Medulla oblongata (tissue), 1 donor: ENCODE results near the gene TANC1.

Experiments
- DNase-seq: peaks from one replicate; pipeline ENCODE4 v3.0.0-alpha.2; 2015; ENCODE audit errors: extremely low spot score

The TANC1 gene

DNA sequence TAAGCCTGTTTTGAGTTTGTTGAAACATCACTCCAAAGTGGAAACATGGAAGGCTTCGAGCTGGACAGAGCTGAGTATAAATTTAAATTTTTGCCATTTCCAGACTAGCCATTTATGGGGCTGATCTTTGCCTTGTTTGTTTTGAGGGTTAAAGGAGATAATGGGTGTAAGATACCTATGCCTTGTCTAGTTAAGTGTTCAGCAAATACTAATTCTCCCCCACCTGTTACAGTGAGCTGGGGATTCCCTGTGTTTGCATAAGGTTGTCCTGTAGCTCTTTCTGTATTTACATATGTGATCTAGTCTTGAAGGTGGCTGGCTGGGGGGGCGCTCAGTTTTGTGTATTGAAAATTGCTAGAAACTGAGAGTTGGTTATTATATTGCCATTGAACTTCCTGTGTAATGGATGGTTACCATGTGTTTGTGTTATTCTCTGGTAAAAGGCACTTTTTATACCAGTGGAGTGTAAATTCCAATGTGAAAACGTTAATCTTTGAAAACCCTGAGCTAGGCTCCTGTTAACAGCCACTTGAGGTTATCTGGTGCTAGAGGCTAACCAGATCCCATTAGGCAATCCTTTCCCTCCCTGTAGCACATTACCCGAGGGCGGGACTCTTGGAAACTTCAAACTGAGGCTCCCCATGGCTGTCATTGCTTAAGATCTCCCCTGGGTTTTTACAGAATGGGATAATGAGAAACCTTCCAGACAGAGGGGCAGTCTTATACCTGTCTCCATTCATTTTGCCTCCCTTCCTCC, 26.7 kb downstream of the TANC1 start:
- DNase-seq, result no peak

DNA sequence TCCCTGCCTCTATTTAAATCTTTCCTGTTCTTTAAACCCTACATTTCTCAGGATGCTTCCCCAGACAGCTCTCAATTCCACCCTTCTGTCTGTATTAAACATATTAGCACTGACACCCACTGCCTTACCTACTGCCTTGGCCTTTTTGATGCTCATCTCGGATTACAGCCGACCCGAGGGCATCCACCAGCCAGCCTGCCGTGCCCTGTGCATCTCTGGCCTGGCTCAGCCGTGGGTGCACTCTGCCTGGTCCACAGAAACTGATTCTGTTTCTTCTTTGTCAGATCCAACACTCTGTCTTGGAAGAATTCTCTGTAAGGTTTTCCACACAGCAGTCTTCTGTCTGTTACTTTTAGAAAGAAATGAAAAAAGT, 27.2 kb downstream of the TANC1 start:
- DNase-seq, result no peak

DNA sequence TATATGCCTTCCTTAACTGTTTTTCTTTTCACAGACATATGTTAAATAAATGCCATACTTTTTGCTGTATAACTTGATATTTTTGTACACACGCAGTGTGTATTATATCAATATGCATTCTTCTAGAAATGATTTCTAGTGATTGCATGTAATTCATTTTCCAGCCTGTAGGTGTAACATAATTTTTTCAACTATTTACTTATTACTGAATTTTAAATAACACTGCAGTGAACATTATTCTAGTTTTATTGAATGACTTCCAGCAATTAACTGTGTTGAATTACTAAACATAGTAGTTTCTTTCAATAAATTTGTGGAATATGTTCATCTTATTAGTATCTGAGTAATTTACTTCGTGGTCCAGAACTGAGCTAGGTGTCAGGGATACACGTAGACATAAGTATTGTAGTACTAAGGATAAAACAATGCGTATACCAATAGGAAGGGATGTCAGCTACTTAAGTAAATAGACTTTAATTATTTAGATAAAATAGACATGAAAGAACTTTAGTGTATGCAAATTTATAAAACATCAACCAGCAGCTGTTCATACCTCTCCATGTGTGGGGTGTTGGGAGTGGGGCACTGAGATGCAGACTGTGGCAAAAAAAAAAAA, 28.0 kb downstream of the TANC1 start:
- no peak for DNase-seq

DNA sequence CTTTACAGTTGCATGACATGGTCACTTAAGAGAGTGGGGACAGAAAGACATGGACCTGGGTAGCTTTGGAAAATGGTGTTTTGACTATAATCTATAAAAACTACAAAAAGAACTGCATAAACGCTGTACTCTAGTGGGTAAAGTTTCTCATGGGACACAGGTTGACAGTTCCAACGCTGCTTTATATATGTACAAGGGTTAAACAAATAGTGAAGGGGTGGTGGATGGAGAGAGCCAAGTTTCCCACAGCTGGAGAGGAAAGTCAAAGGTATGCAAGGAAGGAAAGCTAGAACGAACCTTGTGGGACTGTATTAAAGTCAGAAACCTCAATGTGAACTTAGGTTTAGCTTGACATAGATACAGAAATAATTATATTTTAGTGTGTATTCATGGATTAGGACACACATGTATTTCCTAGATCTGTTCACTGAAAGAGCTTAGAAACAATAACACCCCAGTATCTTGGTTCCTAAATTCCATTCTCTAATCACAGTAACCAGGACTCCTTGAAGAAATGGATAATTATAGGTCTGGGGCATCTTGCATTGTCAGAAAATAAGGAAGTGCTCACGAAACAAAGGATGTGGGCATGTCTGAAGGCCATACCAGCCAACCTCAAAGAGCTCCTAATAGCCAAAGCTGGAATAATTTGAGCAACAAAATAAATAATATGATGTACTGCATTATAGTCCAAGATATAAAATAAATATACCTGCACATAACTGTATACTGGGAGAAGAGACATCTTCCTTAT, 28.8 kb downstream of the TANC1 start:
- no peak for DNase-seq

DNA sequence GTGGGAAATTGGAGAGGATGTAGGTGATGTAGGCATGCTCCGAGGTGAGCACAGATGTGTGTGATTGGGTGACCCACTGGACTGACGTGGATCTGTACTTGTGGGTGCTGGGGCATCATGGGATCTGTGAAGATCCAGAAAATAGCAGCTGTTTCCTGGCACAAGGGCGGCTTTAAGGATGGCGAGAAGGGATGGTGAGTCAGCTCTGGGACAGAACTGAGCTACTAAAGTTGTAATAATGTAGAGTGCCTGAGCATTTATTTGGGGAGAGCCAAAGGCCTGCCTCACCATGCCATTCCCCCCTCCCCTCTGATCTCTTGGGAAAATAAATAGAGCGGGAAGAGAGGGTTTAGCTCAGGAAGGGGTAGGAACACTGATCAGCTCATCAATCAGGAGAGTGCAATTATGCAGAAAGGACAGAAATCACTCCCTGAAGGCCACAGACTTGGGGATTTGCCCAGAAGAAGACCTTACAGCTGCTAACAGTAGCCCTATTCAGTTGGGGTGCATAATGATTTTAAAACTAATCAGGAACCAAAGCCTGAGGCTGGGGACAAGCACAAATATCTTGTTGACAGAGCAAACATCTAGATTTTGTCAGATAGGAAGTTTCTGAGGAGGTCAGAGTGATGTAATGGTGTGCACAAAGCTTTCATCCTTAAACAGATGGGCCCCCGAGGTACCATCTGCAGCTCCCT, 30.3 kb downstream of the TANC1 start:
- peak; percentile 77 for DNase-seq

DNA sequence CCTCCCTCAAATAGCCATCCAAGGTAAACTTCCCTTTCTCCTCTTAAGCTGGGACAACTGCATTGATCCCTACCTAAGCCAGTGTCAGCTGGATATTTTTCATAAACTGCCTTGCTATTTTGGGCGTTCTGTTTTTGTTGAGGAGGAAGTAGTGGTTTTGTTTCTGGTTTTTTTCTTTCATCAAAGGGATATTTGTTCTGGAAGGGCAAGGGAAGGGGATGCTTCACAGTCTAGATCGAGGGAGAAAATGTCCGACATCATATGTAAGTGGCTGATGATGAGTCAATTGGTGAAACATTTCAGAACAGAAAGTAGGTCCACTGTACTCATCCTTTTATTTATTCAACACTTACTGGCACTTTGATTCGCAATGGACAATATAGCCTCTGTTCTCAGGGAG, 31.0 kb downstream of the TANC1 start:
- DNase-seq, result peak; percentile 63

DNA sequence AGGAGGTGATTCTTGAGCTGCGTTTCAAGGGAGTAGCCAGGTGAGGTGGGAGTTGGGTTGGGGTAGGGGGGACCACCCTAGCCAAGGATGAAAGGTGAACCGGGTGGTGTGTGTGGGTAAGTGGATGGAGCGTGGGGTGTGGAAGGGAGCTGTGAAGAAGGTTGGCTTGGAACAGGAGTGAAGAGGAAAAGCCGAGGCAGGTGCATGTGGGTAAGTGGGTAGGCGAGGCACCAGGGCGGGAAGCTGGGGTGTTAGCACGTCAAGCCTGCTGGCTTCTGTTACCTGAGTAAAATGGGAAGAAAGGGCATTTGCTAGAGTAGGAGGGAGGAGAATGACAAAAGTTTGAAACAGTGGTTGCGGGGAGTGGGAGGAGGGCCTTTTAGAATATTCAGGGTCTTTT, 31.6 kb downstream of the TANC1 start:
- DNase-seq, result no peak

DNA sequence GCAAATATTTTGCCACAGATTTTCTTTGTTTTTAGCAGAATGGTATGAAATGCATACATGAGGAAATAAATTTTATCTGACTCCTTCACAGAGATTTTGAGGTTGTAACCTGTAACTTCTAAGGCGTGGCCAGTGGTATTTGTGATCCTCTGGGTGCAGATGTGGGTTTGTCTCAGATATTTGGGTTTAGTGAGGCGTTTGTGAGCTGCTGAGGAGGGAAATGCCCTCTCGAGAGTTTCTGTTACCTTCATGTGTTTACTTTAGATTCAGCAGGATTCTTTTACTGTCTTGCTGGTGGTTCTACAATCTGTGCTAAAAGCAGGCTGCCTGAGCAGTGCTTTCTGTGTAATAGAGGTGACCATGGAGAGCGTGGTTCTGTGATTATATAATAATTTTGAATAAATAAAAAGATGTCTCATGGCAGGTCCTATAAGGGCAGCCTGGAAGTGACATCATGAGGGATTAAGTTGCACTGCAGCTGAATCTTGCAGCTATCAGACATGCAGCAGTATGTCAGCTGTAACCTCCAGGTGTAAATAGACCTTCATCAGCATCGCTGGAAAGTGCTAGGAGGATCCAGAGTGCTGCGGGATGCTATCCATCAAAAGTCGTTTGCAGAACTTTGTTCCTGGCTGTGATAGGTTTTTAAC, 34.1 kb downstream of the TANC1 start:
- DNase-seq, result no peak

DNA sequence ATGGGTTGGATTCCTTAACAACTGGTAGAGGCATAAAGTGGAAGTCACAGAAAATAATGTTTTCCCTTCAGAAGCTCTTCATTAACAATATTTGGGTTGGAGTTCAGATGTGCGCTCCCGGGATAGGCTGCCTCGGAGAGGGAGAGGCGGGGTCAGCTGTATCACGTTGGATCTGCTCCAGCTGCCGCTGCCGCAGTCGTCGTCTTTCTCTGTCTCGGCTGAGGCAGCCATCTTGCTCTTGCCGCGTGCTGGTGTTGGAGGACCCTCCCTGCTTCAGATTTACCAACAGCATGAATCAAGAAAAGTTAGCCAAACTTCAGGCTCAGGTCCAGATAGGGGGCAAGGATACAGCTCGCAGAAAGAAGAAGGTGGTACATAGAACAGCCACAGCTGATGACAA, 35.1 kb downstream of the TANC1 start:
- no peak for DNase-seq

DNA sequence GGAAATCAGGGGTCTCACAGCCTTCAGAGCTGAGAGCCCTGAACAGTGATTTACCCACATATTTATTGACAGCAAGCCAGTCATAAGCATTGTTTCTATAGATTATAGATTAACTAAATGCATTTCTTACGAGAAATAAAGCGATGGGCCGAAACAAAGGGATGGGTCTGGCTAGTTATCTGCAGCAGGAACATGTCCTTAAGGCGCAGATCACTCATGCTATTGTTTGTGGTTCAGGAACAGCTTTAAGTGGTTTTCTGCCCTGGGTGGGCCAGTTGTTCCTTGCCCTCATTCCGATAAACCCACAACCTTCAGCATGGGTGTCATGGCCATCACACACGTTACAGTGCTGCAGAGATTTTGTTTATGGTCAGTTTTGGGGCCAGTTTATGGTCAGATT, 36.4 kb downstream of the TANC1 start:
- DNase-seq, result no peak

DNA sequence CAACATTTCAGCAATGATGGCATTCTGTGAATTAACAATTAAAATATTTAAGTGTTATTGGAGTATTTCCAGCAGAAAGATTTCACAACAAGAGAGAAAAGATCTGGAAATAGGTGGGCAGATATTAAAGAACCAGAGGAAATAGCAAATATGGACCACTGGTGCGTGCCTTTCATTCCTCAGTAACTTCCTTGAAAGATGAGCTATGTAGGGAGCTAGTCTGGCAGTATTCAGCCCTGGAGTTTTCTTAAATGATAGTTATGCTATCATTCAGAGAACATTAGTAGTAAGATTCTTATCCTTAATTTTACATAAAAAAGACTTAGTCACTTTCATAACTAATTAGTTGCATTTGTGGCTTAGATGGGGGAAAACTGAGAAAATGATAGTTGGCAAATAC, 41.5 kb downstream of the TANC1 start:
- no peak for DNase-seq

DNA sequence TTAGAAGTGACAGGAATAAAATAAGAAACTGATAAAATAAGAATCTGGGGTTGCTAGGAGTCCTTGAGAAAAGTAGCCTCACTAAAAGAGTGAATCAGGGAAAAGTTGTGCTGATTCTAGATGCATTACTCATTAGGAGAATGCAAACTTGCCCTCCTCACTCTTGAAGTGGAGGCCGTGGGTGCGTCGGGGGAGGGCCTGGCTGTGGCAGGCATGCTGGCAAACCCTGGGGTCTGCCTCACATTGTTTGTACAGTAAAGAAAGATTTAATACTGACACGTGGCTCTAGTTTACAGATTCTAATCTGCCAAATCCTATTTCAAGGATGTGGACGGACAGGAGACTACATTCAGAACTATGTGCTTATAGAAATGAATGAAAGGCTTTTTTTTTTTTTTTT, 41.9 kb downstream of the TANC1 start:
- no peak for DNase-seq

DNA sequence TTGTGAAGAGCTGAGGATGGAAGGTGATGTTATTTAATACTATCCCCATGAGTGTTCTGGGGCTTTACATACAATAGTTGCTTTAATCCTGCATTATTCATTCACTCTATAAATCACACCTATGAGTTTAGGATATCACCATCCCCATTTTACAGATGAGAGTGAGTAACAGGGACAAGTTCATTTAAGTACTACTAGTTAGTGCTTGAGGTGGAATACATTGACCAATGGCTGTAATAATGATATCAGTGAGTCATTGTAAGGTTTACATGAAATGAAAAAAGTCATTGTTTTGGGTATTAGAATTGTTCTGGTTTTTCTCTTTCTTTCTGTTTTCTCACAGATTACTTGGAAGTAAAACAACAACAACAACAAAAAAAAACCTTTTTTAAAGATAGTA, 42.5 kb downstream of the TANC1 start:
- no peak for DNase-seq

DNA sequence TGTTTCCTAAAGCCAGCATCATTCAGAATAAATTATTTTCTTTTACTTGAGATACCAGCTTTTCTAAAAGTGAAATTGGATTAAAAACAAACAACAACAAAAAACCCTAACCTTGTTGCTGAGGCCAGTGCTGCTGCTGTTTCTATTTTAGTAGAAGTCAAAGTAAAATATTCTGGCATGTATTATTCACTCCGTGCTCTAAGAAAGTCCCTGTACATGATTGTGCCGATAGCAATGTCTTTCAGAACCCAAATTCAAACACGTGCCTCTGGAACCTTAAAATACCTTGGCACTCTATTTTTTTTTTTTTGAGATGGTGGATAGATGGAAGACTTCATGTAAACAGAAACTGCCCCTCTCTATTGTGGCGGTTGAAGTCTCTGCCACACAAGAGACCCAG, 43.7 kb downstream of the TANC1 start:
- DNase-seq, result no peak

DNA sequence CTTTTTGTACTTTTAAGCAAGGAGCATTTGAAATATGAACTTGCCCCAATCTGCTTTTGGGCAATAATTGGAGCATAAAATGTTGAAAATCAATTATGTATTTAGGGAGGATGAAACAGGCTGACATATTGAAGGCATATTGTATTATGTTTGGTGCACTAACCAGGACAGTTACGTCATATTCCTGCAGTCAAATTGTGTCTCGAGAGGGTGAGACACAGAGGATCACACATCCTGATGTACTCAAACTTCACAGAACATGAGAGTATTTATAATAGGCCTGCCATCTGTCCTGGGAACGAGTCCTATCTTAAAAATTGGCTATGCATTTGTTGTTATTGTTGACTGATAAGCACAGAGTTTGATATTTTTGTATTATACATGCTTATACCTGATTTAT, 44.7 kb downstream of the TANC1 start:
- DNase-seq, result no peak

DNA sequence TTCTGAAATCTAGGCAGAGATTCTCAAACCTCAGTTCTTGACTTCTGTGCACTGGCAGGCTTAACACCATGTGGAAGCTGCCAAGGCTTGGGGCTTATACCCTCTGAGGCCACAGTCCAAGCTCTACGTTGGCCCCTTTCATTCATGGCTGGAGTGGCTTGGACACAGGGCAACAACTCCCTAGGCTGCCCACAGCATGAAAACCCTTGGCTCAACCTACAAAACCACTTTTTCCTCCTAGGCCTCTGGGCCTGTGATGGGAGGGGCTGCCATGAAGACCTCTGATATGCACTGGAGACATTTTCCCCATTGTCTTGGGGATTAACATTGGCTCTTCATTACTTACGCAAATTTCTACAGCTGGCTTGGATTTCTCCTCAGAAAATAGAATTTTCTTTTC, 46.7 kb downstream of the TANC1 start:
- DNase-seq, result no peak

DNA sequence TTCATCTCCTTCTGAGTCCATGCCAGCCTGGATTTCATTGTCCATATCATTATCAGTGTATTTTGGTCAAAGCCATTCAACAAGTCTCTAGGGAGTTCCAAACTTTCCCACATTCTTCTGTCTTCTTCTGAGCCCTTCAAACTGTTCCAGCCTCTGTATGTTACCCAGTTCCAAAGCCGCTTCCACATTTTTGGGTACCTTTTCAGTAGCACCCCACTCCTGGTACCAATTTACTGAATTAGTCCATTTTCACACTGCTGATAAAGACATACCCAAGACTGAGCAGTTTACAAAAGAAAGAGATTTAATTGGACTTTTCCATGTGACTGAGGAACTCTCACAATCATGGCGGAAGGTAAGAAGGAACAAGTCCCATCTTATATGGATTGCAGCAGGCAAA, 47.4 kb downstream of the TANC1 start:
- no peak for DNase-seq

DNA sequence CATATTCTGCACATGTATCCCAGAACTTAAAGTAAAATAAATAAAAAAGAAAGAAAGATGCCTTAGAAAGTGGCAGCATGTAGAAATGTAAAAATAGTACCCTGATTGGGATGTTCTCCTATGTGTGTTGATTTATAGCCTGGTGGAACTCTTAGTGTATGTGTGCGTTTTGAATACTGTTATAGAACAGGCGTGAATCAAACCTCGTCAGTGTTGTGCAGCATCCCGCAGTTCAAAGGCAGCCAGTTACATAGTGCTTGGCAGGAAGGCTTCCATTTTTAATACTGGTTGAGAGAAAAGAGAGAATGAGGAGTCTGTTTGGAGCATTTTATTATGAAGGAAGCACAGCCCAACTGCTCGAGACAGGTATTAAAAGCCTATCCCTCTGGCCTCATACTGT, 49.4 kb downstream of the TANC1 start:
- DNase-seq, result no peak

DNA sequence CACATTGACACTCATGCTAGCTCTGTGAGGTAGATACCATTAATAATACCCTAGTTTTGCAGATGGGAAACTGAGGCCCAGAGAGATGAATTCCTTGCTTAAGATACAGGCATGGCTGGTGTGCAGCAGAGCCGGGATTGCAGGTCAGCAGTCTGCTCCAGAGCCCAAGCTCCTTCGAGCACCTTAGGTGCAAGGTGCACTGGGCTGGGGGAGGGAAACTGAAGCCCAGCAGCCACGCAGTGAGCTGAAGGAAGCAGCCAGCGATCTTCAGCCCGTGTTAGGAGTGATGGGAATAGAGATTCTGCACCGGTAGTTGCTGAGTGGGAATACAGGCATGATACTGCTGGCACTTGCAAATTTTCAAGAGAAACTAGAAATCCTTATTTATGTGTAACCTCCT, 50.6 kb downstream of the TANC1 start:
- DNase-seq, result no peak

DNA sequence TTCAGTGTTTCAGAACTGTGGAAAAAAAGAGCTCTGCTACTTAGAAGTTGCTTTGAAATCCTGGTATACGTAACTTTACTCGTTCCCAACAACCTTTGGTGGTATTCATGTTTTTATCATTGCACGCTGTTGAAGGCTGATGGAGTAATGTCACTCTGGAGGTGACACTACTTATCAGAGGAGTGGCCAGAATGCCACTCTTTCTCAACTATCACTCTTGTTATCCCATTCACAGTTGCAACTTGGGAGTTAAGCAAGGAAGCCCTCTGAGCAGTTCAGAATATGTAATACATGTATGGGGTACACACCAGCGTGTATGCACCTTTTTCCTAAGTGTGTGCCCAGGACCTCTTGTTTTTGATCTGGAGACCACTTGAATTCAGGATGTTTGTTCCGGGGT, 53.6 kb downstream of the TANC1 start:
- no peak for DNase-seq

DNA sequence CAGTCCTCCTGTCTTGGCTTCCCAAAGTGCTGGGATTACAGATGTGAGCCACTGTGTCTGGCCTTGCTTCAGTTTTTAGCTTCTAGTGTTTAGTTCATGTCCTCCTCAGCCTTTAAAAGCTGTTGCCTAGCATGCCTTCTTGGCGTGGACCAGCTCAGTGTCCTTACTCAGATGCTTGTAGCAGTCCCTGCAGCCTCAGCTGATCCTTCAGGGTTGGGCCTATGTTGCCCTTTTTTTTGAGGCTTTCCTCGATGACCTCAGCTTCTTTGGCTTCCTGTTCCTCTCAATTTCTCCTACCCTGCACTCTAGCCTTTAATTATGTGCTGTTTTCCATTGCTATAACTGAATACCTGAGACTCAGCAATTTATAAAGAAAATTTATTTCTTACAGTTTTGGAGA, 57.7 kb downstream of the TANC1 start:
- DNase-seq, result no peak

DNA sequence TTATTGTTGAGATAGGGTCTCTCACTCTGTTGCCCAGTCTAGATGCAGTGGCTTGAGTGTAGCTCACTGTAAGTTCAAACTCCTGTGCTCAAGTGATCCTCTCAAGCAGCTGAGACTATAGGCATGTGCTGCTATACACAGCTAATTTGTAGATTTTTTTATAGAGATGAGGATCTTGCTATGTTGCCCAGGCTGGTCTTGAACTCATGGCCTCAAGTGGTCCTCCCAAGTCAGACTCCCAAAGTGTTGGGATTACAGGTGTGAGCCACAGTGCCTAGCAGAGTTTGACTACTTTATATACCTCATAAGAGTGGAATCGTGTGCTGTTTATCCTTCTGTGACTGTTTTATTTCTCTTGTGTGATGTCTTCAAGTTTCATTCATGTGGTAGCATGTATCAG, 60.3 kb downstream of the TANC1 start:
- no peak for DNase-seq
